ENCODE data around the gene SLC26A11.
A peak's percentile ranks its signal among the peaks of the same experiment; 100 is the strongest.

SLC26A11 gene

DNA sequence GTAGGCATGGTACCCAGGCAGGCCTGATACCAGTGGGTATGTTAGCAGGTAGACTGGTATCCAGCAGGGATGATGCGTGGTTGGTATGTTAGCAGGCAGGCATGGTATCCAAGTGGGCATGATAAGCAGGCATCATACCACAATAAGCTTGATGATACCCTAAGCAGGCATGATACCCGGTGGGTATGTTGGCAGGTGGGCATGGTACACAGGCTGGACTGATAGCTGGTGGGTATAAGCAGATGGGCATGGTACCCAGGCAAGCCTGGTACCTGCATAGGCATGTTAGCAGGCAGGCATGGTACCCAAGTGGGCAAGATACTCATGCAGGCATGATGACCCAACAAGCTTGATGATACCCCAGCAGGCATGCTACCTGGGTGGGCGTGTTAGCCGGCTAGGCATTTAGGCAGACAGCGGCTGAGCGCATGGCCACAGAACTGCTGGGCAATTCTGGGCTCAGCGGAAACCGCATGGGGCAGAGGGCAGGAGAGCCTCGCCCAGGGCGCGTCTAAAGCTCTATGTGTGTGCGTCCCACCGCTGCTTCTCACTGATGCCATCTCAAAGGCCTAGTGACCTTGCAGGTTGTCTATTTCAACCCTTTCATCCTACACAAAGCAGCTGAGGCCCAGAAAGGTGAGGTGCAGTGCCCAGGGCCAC lies 2.4 kb upstream of the SLC26A11 start:
- DNase-seq (ENCODE audit: low spot score): no peak
- FAIRE-seq: peak; percentile 97

DNA sequence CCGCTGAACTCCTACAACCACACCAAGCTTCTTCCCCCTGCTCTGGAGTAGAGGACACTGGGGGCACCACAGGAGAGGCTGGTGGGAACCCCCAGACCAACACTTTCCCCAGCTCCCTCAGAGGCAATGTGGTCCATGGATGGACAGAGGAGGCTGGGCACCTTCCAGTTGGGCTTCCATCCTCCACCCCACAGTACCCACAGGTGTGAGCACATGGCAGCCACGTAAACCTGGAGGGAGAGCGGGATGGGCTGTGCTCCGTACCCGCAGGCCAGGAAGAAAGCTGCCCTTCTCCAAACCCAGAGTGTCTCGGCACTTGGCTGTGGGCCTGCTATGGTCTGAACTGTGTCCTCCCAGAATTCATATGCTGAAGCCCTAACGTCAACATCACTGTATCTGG lies 1.8 kb upstream of the SLC26A11 start:
- peak; percentile 63 for FAIRE-seq
- DNase-seq (ENCODE audit: low spot score): no peak

DNA sequence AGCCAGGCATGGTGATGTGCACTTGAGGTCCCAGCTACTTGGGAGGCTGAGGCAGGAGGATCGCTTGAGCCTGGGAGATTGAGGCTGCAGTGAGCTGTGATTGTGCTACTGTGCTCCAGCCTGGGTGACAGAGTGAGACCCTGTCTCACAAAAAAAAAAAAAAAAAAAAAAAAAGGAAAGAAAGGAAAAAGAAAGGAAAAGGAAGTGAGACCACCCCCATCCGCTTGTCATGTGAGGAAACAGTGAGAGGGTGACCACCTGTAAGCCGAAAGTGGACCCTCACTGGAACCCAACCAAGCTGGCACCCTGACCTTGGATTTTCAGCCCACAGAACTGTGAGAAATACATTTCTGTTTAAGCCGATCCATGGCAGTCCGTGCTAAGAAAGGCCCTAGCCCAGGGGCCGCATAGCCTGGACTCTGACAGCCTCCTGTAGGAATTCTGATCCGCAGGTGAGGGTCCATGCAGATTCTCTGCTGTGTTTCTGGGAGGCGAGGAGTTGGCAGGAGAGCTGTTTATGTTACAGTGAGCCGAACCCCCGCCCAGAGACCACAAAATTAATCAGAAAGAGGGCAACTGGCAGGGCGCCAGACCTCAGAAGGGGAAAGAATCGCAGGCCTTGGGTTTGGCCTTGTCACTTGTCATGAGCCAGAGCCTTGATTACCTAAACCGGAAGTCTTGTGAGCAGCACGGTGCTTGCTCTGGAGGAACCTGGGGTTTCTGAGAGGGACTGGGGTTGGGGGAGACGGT lies 1.0 kb upstream of the SLC26A11 start:
- DNase-seq (ENCODE audit: low spot score) (peak; percentile 89), FAIRE-seq (no peak)

DNA sequence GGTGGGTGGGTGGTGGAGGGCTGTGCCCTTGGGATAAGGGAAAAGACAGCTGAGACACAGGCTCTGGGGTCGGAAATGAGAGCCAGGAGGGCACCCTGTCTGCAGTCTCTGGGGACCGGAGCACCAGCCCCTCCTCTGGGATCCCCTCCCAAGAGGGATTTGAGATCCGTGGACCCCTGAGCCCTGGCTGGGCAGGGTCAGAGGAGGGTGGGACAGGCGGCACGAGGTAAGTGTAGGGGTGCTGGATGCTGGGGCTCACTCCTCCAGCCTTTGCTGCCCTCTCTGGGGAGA lies 519 bp upstream of the SLC26A11 start:
- no peak for DNase-seq (ENCODE audit: low spot score)
- FAIRE-seq: no peak

DNA sequence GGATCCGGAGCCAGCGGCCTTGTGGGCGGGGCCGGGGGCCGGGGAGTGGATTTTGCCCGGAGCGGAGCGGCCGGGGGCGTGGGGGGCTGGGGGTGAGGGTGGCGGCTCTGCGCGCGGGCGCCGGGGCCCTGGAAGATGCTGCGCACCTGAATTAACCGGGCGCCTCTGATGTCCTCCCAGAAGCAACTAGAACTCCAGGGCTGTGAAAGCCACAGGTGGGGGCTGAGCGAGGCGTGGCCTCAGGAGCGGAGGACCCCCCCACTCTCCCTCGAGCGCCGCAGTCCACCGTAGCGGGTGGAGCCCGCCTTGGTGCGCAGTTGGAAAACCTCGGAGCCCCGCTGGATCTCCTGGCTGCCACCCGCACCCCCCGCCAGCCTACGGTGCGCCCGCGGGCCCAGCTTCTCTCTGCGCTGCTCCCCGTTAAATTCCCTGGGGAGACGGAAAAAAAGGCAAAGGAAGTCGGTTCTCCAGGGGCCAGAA lies 549 bp downstream of the SLC26A11 start:
- FAIRE-seq: no peak

DNA sequence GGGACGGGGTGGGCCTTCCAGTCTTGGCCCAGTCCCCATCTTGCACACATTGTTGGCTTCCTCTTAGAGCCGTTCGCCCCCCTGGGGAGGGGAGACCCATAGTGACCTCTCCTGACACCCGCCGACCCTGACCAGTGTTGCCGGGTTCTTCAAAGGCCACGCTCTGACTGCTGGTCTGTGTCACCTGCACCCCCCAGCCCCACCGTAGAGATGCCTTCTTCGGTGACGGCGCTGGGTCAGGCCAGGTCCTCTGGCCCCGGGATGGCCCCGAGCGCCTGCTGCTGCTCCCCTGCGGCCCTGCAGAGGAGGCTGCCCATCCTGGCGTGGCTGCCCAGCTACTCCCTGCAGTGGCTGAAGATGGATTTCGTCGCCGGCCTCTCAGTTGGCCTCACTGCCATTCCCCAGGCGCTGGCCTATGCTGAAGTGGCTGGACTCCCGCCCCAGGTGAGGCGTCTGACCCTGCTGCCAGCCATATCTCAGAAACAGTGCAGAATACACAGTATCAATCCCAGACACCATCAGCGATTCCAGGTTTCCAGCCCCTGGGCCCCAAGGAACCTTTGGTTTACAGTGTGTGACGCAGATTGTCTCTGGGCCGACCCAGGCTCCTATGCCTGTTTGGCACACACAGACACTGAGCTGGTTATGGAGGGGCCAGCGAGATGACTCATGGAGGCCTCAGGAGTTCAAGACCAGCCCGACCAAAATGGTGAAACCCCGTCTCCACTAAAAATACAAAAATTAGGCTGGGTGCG lies 1.3 kb downstream of the SLC26A11 start:
- peak; percentile 20 for FAIRE-seq
- DNase-seq (ENCODE audit: low spot score): no peak

More for the DNA sequence above, 549 bp downstream of the SLC26A11 start:
- DNase-seq (ENCODE audit: low spot score): no peak

DNA sequence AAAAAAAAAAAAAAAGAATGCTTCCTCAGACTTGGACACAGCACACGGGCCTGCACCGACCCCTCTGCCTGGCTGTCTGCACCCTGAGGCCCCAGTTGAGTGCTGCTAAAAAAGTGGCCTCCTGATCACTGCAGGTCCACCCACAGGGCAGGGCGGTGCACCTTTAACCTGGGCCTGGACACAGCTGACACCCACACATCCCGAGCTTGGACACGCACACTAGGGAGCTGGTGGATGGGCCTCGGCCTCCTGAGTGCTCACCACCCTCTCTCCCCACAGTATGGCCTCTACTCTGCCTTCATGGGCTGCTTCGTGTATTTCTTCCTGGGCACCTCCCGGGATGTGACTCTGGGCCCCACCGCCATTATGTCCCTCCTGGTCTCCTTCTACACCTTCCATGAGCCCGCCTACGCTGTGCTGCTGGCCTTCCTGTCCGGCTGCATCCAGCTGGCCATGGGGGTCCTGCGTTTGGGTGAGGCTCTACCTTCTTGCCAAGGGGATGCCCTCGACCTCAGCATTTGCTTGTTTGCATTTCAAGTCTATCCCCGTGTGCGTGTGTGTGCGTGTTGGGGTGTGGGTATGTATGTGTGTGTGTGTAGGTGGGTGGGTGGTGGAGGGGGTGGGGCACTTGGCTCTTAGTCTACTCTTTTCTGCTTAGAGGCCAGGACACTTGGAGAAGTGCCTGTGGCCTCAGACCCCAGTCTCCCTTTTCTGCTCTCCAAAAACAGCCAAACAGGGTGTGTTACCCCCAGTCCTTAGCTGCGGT lies 2.3 kb downstream of the SLC26A11 start:
- DNase-seq (ENCODE audit: low spot score): no peak
- FAIRE-seq: peak; percentile 61

DNA sequence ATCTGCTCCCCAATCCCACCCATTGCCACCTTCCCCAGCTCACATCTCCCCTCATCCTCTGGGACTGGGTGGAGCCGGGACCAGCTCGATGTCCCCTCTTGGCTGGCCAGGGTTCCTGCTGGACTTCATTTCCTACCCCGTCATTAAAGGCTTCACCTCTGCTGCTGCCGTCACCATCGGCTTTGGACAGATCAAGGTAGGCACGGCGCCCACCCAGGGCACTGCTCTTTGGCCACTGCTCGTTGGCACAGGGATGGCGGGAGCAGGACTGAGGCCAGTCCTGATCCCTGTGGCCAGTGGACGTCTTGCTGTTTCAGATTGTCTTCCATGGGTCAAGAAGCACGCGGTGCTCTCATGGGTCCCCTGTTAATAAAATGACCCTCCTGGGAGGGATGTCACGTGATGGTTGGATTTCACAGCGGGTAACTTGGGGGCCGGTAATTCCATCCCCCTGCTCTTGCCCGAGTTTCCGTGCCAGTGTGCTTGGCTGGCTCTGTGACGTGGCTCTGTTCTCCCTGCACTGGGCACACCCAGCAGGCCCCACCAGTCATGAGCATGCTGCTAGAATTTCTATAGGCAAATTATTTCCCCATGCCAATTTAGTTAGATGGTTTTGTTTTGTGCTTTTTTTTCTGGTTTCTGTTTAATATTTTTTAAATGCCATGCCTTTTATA lies 3.1 kb downstream of the SLC26A11 start:
- FAIRE-seq: no peak
- no peak for DNase-seq (ENCODE audit: low spot score)

DNA sequence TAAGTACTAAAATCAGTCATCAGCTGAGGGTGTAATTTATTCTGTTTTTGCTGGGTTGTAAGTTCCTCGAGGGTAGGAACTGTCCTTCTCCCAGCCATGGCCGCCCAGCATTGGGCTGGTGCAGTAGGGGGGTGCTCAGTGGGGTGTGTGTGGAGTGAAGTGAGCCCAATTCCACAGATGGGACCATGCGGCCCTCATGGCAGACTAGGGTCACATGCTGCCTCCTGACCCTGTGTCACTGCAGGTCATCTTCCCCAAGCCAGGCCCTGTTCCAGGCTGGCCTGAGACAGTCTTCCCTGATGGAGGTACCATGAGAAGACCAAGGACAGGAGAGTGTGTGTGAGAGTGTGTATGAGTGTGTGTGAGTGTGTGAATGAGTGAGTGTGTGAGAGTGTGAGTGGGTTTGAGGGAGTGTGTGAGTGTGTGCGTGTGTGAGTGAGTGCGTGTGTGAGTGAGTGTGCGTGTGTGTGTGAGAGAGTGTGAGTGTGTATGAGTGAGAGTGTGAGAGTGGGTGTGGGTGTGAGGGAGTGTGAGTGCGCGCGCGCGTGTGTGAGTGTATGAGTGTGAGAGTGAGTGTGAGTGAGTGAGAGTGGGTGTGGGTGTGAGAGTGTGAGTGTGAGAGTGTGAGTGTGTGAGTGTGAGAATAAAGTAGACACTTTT lies 3.7 kb downstream of the SLC26A11 start:
- FAIRE-seq (no peak), DNase-seq (ENCODE audit: low spot score) (no peak)

DNA sequence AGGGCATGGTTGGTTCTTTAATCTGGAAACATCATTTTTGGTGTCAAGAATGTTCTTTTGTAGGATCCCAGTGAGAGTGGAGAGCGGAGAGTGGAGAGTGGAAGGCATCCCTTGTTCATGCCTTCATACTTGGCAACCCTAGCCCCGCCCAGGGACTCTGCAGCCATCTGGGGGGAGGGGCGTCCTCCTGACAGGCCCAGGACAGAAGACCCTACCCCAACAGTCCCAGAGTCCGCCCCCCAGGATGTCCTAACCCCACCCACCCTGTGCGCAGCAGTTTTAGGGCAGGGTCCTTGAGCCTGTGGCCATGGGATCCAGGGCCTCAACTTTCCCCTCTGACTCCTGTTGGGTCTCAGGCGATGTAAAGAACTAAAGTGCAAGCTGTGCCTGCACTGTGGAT lies 4.5 kb downstream of the SLC26A11 start:
- no peak for FAIRE-seq
- DNase-seq (ENCODE audit: low spot score): no peak

DNA sequence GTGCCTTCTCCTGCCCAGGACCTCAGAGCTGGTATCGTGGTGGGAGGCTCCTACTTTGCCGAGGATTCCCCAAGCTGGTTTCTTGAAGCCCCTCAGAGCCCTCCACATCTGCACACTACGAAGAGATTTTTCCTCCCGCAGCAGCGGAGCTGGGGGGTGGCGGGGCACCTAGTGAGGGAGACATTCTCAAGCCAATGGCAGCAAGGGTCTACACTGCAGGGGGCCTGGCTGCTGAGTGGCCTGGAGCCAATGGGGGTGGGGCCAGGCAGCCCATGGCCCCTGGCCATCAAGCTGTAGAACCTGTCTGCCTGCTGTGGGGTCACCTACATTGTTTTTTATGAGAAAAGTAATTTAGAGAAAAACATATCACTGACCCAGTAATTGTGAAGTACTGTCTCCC lies 5.0 kb downstream of the SLC26A11 start:
- DNase-seq (ENCODE audit: low spot score): no peak
- FAIRE-seq: no peak

DNA sequence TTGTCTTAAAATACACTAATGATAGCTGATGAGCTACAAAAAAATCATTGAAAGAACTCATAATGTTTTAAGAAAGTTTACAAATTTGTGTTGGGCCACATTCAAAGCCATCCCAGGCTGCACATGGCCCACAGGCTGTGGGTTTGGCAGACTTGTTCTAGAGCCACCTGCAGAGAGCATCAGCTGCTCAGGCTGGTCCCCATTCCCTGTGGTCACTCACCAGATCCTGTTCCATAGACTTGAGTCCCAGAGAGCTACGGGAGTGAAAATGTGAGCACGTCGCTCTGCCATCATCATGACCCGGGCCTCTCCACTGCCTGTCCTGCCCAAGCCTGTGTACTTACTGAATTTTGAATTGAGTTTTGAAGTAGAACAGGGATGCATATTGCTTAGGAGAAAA lies 6.9 kb downstream of the SLC26A11 start:
- FAIRE-seq: no peak
- no peak for DNase-seq (ENCODE audit: low spot score)

DNA sequence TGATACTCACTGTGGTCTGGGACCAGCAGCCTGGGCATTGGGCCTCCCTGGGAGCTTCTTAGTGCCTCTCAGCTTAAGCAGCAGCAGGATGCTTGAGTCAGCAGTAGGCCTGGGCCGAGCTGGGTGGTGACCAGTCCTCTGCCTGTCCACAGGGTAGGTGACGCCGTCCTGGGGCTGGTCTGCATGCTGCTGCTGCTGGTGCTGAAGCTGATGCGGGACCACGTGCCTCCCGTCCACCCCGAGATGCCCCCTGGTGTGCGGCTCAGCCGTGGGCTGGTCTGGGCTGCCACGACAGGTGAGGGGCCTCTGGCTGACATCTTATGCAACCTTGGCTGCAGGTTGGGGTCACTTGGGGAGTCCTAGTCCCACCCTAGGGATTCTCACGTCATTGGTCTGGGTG lies 7.4 kb downstream of the SLC26A11 start:
- FAIRE-seq: no peak

DNA sequence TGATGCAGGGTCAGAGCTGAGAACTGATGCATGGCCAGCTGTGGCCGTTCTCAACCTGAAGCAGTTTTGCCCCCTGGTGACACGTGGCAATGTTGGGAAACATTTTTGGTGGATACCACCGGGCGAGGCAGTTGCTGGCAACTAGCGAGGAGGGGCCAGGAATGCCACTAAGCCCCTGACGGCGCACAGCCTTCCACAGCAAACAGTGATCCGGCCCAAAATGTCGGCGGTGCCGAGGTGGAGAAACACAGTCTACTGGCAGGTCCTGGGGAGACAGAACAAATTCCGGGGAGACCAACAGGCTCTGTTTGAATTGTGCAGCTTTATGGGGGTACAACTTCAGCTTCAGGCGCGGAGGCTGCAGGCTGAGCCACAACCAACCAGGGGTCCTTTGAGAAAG lies 8.2 kb downstream of the SLC26A11 start:
- DNase-seq (ENCODE audit: low spot score): no peak
- FAIRE-seq: no peak

More for the DNA sequence above, 7.4 kb downstream of the SLC26A11 start:
- DNase-seq (ENCODE audit: low spot score): no peak

DNA sequence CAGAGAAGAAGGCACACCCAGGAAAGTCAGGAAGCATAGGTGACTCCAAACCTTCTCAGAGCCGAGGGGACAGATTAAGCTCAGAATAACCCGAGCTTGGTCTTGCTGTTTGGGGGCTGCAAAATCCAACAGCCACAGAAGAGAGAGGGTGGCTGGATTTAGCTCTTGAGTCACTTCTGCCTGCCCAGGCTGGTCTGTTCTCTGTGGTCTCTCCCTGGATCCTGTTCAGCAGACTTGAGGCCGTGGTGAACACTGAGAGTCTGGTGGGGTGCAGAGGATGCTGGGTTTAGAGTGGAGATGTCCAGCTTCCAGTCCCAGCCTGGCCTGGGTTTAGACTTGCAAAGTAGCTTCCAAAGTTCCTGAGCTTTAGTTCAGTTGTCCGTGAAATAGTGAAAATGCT lies 8.8 kb downstream of the SLC26A11 start:
- FAIRE-seq: no peak
- no peak for DNase-seq (ENCODE audit: low spot score)

DNA sequence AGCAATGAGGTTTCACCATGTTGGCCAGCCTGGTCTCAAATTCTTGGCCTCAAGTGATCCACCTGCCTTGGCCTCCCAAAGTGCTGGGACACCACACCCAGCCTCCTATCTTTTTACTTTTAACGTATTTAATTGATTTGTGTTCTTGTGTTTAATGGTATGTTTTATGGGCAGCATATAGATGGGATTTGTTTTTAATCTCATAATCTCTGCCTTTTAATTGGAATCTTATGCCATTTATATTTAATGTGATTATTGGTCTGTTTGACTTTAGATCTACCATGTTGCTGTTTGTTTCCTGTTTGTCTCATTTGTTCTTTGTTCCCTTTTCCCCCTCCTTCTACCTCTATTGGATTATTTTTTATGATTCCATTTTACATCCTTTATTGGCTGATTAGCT lies 12.2 kb downstream of the SLC26A11 start:
- FAIRE-seq (no peak), DNase-seq (ENCODE audit: low spot score) (no peak)

DNA sequence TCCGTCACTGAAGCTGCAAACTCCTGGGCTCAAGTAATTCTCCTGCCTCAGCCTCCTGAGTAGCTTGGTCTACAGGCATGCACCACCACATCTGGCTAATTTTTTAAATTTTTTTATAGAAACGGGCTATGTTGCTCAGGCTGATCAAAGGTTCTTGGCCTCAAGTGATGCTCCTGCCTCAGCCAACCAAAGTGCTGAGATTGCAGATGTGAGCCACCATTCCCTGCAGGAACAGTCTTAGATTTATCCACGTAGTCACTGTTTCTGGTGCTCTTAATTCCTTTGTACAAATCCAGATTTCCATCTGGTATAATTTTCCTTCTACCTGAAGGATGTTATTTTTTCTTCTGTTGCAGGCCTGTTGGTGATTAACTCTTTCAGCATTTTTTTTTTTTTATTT lies 13.0 kb downstream of the SLC26A11 start:
- DNase-seq (ENCODE audit: low spot score): no peak
- no peak for FAIRE-seq

DNA sequence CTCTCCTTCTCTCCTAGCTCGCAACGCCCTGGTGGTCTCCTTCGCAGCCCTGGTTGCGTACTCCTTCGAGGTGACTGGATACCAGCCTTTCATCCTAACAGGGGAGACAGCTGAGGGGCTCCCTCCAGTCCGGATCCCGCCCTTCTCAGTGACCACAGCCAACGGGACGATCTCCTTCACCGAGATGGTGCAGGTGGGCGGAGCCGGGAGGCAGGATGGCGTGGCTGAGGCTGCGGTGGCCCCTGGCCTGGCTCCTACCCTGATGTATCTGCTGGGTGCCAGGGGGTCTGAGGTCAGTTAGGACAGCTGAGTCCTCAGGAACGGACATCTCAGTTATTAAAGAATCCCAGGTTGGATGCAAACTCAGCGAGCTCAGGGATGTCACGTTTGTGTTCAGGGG lies 16.7 kb downstream of the SLC26A11 start:
- DNase-seq (ENCODE audit: low spot score): no peak
- FAIRE-seq: no peak

DNA sequence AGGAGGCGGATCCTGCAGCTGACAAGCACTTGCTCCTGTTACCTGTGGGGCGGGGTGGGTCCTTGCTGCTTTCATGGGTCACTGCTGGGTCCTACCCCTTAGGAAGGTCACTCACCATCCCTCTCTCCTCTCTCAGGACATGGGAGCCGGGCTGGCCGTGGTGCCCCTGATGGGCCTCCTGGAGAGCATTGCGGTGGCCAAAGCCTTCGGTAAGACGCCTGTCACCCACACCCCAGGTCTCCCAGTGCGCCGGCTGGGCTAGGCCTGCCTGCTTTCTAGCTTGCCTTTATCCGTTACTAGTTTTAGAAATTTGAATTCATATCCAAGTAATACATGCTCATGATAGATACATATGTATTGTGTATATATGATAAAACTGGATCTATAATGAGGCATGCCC lies 17.2 kb downstream of the SLC26A11 start:
- FAIRE-seq (no peak), DNase-seq (ENCODE audit: low spot score) (no peak)

DNA sequence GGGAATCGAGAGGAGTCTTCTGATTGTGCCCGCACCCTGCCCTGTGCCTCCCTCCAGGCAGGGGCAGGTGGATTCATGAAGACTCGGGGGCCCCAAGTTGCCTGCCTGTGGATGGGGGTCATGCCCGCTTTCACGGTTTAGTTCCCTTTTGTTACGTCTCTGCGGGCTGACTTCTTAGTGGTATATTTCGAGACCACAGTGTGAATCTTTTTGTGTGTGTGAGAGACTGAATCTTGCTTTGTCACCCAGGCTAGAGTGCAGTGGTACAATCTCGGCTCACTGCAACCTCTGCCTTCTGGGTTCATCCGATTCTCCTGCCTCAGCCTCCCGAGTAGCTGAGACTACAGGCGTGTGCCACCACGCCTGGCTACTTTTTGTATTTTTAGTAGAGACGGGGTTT lies 22.3 kb downstream of the SLC26A11 start:
- no peak for FAIRE-seq
- no peak for DNase-seq (ENCODE audit: low spot score)
